GM08714 (cell line): Measurements from ENCODE around the gene CYB561.

Experiments used
- H3K4me3 ChIP-seq: fragments of 200-500 bp; sonication (Bioruptor generic); 2 replicates; pipeline ENCODE4 v1.5.1; 2014; ENCODE audit warnings: mild to moderate bottlenecking, low read length, inconsistent platforms
- ZNF274 ChIP-seq: IDR thresholded peaks from 2 replicates; pipeline ENCODE4 v1.6.1; 2012; ENCODE audit warnings: mild to moderate bottlenecking, low read depth, low read length

Gene CYB561, protein sequence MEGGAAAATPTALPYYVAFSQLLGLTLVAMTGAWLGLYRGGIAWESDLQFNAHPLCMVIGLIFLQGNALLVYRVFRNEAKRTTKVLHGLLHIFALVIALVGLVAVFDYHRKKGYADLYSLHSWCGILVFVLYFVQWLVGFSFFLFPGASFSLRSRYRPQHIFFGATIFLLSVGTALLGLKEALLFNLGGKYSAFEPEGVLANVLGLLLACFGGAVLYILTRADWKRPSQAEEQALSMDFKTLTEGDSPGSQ

DNA sequence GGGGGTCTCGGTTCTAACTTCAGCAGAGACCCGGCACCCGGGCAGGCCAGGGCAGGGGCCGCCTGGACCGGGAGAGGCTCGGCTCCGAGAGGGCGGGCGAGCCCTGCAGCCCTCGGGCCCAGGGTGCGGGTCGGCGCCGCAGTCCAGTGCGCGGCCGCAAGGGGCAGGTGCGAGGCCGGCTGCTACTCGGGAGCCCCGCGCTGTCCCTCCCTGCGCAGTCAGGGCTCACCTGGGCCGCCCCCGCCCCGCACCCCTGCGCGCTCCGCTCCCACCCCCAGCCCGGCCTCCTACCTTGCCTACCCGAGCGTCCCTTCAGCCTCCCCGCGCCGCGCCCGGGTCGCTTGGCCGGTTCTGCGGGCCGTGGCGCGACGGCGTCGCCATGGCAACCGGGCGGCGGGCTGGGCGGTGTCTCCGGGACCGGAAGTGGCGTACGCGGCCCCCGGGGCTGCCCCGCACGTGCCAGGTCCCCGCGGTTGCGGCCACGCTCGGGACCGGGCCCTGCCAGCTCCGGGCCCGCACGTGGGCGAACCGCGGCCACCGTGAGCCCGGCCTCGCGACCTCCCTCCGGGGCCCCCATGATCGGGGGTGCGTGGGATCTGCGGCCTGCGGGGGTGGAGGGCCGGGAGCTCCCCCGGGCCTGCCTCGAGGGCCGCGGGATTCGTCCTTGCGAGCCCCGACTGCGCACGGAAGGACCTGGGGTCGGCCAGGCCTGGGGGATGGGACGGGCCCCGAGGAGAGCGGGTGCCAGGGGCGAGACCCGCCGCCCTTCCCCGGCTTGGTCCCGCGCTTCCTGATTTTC, at the start of gene CYB561:
Gene CYB561 (minus strand): TSS at position 353 of the 799 bp plus-strand sequence. CDS start 8,759 bp downstream, outside the sequence.
- peak within 1 kb of the TSS; percentile 30; the same call in 1 of the 2 replicates for H3K4me3 ChIP-seq
- no peak for TF ChIP-seq ZNF274

DNA sequence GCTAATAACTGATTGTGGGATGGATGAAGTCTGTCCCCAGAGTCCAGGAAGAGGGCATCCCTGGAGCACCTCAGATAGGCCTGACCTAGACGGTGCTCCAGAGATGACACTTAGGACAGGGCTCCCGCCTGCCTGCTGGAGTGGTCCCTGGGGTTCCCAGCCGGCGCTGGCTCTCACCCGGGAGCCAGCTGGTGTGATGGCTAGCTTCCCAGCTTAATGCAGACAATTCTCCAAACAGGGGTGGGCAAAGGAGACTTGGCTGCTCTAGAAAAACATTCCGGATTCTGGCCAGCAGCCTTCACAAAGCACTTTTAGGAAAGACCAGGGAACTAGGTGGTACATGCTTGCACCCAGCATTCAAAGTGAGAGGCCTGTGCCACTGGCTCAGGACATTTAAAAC, 49.4 kb upstream of the CYB561 start:
- no peak overlapping the region for H3K4me3 ChIP-seq
- TF ChIP-seq ZNF274, result no peak

DNA sequence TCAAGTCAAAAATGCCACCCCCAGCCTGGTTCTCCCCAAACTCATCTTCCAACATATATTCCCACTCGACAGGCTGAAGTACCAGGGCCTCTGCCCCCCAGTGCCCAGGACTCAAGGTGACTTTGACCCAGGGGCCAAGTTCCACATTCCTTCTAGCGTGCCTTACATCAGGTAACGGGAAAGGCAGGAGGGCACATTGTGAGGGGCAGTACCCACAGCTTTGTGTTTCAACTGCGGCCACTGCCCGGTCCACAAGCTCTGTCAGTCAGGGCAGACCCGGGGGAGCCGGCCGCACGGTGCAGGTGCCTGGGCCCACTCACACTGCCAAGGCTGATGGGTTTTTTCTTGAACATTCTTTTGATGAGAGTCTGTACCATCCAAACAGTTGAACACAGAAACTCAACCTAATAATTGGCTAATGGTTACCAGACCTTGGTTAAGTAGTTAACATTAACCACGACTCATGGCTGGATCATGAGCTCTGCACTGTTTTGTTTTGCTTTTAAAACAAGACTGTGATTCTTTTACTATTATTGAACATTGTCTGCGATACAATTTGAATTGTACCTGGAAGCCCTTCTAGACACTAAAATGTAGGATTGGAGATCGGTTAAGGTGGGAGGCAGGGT, 48.3 kb upstream of the CYB561 start:
- no peak for TF ChIP-seq ZNF274
- no peak overlapping the region for H3K4me3 ChIP-seq

DNA sequence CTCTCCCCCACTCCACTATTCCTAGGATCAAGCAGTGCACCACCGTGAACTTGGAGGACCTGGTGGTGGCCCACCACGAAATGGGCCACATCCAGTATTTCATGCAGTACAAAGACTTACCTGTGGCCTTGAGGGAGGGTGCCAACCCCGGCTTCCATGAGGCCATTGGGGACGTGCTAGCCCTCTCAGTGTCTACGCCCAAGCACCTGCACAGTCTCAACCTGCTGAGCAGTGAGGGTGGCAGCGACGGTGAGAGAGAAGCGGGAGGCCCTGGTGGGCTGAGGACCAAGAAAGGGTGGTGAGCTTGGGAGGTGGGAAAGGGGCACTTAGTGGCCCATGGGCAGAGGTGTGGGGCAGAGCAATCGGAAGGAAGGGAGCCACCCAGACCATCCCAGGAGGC, 47.3 kb upstream of the CYB561 start:
- no peak overlapping the region for H3K4me3 ChIP-seq
- no peak for TF ChIP-seq ZNF274

DNA sequence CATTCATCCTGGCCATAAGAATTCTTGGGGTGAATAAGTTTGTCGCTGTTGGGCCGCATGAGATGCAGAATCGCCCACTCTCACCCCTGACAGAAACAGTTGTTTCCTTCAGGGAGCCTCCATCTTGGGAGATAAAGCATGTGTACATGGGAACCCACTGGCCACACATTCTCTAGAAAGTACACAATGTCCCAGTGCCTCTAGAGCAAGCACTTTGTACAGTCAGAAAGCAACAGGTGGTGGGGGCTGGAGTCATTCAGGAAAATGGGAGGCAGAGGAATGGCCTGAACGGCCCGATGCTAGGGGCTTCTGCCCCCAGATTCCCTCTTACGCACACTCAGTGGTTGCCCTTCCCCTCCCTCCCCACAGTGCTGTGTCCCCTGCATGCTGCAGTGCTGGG, 46.8 kb upstream of the CYB561 start:
- no peak for TF ChIP-seq ZNF274
- no peak overlapping the region for H3K4me3 ChIP-seq

DNA sequence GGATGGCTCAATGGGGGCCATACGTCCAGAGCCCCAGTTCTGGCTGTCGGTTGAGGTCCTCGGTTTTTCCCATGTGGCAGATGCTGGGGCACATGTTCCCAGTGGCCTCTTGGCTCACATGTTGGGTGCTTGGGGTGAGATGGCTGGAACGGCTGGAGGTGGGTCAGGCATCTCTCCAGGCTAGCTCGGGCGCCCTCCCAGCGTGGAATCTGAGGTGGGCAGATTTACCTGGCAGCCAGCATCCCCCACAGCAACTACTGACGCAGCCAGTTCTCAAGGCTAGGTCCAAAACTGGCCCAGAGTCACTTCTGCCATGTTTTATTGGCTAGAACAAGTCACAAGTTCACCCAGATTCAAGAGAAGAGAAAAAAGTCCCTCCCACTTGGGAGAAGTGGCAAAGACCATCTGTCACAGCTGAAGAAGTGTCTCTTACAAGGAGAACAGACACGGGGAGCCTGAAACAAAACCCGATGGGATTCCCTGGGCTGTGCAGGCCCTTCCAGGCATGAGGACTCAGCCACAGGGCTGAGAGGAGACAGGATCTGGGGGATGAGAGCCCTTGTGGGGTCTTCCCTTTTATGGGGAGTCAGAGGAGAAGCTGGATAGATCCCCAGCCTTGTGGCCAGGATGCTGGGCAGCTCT, 46.0 kb upstream of the CYB561 start:
- no peak for TF ChIP-seq ZNF274
- no peak overlapping the region for H3K4me3 ChIP-seq

DNA sequence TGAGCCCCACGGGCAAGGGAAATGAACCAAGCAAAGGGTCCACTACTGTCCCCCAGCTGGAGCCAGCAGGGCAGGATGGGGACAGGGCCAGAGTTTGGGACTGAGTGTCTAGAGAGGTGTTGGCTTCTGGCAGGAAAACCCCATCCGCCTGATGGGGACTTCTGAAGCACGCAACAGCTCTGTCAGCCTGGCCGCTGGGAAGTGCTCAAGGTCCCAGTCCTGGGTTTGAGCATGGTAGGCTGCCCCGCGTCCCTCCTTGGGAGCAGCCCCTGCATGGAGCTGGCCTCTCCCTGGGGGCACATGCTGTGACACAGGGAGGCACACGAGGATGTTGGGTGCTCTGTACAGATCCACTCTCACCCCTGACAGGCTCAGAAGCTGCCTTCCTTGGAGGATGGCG, 45.3 kb upstream of the CYB561 start:
- no peak overlapping the region for H3K4me3 ChIP-seq
- no peak for TF ChIP-seq ZNF274

DNA sequence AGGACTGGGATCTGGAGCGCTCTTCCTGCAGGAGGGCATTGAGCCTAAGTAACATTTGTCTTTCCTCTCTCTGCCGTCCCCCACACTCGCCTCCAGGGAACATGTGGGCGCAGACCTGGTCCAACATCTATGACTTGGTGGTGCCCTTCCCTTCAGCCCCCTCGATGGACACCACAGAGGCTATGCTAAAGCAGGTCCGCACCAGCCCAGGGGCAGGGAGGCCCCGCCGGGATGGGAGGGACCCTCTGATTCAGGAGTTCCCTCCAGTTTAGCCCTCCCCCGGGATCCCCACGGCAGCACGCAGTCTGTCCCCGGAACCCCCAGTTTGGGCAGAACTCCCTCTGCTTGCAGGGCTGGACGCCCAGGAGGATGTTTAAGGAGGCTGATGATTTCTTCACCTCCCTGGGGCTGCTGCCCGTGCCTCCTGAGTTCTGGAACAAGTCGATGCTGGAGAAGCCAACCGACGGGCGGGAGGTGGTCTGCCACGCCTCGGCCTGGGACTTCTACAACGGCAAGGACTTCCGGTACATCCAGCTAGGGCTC, 44.8 kb upstream of the CYB561 start:
- TF ChIP-seq ZNF274, result no peak
- H3K4me3 ChIP-seq, result no peak overlapping the region

DNA sequence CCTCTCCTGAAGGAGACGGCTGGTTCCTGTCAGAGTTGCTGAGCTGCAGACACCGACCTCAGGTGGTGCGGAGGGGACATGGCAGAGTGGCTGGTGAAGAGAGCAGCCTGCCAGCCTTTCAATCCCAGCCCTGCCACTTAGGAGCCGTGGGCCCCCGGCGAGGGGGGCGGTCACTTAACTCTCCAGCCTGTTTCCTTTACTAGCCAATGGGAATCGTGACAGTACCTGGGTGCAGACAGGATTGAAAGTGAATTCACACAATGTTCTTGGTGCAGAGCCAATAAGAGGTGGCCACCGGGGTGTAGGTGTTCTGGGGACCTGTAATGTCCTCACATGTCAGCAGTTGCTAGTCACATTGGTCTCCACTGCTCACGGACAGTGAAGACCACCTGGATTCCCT, 44.2 kb upstream of the CYB561 start:
- H3K4me3 ChIP-seq, result no peak overlapping the region
- TF ChIP-seq ZNF274, result no peak

DNA sequence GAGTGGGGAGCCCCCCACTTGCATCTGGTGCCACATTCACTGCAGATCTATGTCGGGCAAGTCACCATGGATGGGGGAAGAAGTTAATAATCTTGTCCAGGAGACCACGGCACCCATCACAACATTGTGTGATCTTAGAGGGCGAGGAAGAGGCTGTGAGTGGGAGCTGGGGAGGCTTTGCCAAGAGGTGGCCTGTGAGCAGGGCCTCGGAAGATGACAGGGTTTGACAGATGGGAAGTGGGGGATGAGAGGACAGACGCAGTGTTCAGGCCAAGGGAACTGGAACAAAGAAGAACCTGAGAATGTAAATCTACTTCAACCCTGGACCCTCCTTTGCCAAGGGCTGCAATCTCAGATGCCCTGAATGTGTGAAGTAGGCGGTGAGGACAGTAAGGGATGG, 43.2 kb upstream of the CYB561 start:
- H3K4me3 ChIP-seq, result no peak overlapping the region
- TF ChIP-seq ZNF274, result no peak

DNA sequence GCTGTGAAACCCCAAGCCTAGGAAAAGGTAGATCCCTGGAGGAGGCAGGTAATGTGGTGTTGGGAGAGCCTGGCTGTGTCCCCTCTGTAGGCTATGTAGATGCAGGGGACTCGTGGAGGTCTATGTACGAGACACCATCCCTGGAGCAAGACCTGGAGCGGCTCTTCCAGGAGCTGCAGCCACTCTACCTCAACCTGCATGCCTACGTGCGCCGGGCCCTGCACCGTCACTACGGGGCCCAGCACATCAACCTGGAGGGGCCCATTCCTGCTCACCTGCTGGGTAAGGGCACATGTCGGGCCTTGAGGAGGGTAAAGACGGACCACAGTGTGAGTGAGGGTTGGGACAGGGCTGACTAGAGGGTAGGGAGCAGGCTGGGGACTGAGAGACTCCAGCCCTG, 42.7 kb upstream of the CYB561 start:
- TF ChIP-seq ZNF274, result no peak
- H3K4me3 ChIP-seq, result no peak overlapping the region

DNA sequence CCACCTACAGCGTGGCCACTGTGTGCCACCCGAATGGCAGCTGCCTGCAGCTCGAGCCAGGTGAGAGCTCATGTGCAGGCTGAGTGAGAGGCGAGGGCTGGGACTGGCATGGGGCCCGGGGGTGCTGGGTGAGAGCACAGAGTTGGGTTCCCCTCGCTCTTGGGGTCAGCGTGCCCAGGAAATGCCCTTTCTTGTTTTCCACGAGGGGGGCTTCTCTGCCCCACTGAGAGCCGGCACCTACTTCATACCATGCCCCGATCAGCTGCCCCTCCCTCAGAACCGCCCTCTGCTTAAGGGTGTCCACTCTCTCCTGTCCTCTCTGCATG, 40.9 kb upstream of the CYB561 start:
- no peak overlapping the region for H3K4me3 ChIP-seq
- TF ChIP-seq ZNF274, result no peak

DNA sequence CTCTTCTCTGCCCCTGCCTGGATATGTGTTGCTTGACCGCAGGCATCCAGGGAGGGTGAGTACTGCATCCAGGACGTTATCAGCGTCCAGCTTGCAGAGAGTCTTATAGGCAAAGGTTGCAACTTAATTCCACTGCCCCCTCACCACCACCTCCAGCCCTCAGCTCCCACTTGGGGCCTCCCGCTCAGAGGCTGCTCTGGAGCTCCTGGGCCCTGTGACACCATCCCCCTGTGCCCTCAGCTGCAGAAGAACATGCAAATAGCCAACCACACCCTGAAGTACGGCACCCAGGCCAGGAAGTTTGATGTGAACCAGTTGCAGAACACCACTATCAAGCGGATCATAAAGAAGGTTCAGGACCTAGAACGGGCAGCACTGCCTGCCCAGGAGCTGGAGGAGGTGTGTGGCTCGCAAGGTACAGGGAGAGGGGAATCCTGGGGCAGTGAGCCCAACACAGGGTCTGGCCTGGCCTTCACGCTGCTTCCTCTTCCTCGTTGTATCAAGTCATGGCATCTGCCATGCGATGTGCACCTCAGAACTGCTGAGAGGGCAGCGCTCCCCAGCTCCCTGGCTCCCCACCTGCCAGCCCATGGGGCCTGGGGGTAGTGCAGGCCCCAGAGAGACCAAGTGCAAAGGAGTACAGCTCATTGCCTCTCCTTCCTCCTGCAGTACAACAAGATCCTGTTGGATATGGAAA, 40.4 kb upstream of the CYB561 start:
- H3K4me3 ChIP-seq, result no peak overlapping the region
- TF ChIP-seq ZNF274, result no peak
